Measurements from ENCODE around the gene B3GNT3.
"Not testable (repeated sequence)": the region's sequence is repeated elsewhere in the genome, so short reads cannot be mapped to it uniquely, and the experiment has no call there.

Gene B3GNT3

DNA sequence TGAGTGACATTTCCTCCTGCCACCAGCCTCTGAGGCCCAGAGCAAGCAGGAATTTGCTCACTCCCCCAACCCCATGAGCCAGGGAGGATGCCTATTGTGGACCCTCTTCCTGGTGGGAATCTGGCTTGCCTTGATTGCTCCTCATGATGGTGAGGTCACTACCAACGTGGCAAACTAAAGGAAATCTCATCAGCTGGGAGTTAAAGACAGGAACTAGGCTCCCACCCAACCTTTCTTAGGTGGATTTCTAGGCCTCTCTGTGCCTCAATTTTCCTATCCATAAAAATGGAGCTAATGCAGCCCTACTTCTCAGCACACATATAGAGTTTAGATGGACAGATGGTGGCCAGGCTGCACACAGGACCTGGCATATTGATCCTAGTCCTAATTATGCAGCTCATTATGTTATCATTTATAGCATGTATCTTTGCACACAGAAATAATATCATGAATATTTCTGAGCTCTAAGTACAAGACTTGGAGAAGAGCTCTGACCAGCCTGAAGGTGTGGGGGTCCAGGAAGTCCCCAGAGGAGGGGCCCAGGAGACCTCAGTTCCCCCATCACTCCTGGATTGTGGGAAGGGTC lies 2.0 kb downstream of the B3GNT3 start:
- DNase-seq (ENCODE audit: low read depth): no peak

- DNase-seq (ENCODE audit: low read depth): no peak
Observed at GRCh38 chr19:17797424-17798201, 2.7 kb downstream of the B3GNT3 start.

DNA sequence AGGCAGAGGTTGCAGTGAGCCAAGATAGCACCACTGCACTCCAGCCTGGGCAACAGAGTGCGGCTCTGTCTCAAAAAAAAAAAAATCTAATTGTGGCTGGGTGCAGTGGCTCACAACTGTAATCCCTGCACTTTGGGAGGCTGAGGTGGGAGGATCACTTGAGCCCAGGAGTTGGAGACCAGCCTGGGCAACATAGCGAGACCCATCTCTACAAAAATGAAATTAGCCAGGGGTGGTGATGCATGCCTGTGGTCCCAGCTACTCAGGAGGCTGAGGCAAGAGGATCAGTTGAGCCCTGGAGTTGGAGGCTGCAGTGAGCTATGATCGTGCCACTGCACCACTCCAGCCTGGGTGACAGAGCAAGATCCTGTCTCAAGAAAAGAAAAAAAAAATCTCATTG lies 3.7 kb downstream of the B3GNT3 start:
- not testable (repeated sequence) for DNase-seq (ENCODE audit: low read depth)

DNA sequence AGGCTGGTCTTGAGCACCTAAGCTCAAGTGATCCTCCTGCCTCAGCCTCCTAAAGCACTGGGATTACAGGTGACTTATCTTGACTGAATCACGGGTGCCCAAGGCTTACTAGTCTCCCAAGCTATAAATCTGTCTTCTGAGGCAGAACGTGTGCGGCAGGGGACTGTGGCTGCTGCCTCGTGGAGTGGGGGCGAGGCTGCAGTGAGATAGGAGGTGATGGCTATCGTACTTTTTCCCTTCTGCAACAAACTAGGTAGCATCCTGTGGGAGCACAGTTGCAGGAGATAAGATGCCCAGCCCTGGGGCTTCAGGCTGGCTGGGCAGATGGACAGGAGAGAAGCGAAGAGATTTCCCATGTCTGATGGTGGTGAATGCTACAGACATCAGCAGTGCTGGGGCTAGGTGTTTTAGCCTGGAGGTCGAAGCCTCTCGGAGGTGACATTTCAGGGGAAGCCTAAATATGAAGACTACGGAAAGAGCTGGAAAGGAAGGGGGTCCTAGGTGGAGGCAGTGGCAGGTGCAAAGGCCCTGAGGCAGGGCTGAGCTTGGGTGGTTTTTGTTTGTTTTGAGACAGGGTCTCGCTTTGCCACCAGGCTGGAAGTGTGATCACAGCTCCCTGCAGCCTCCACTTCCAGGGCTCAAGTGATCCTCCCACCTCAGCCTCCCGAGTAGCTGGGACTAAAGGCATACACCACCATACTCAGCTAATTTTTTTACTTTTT lies 7.4 kb downstream of the B3GNT3 start:
- DNase-seq (ENCODE audit: low read depth): no peak

GRCh38 chr19:17803264-17803896 lies 8.4 kb downstream of the B3GNT3 start:
- no peak for DNase-seq (ENCODE audit: low read depth)

DNA sequence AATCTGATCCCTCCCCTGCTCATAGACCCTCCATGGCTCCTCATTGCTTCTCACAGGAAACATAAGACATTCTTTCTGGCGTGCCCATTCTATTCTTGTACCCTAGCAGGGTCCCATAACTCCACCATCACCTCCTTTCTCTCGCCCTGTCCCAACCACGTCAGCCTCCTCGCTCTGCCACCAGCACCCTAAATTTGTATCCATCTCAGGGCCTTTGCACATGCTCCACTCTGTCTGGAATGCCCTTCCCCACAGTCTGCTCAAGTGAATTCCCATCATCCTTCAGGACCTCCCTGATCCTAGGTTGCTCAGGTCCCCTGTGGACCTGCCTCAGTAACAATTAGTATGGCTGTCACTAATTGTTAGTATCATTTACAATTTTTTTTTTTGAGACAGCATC lies 10.5 kb downstream of the B3GNT3 start:
- no peak for DNase-seq (ENCODE audit: low read depth)

- DNase-seq (ENCODE audit: low read depth): no peak
Observed at GRCh38 chr19:17806945-17807344, 12.0 kb downstream of the B3GNT3 start.

GRCh38 chr19:17807731-17808316 lies 12.9 kb downstream of the B3GNT3 start:
- no peak for DNase-seq (ENCODE audit: low read depth)

DNA sequence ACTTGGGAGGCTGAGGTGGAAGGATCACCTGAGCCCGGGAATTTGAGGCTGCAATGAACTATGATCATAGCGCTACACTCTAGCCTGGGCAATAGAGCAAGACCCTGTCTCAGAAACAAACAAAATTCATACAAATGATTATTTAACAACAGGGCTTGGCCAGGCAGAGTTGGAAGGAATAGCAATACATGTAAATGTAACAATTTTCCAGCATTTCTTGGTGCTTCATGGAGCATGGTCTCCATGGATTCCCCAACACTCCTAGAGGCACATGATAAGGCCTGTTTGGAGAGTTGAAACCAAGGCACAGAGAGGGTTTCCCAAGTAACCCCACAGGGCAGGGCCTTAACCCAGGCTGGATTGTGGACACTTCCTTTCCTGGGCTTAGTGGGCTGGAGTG lies 16.2 kb downstream of the B3GNT3 start:
- no peak for DNase-seq (ENCODE audit: low read depth)

- no peak for DNase-seq (ENCODE audit: low read depth)
Observed at GRCh38 chr19:17811681-17812080, 16.7 kb downstream of the B3GNT3 start.

- DNase-seq (ENCODE audit: low read depth): no peak
Observed at GRCh38 chr19:17812099-17812498, 17.2 kb downstream of the B3GNT3 start.

DNA sequence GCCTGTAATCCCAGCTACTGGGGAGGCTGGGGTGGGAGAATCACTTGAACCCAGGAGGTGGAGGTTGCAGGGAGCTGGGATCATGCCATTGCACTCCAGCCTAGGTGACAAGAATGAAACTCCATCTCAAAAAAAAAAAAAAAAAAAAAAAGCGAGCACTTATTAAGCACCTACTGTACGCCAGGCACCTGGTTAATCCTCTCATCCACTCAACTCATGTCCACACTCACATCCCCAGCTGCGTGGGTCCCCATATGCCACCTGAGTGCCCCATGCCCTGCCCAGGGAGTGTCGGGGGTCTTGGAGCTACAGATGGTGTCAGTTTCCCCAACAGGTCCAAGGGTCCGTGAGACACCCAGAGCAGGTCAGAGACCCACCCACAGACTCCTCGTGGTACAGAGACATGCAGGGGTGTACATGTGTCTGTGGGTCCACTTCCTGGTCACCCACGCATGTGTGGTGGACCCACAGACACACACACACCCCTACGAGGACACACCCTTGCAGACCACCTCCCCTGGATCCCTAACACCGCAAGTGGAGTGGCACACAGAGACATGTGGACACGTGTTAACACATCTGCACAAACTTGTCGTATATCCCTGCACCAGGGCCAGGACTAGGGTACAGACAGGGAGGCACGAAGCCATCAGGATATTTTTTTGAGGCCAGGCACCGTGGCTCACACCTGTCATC lies 22.9 kb downstream of the B3GNT3 start:
- DNase-seq (ENCODE audit: low read depth): no peak

GRCh38 chr19:17821190-17821589 lies 26.3 kb downstream of the B3GNT3 start, which contains the start of gene INSL3:
TSS of gene INSL3 (minus strand) at chr19:17821519. CDS start at chr19:17821506, 13 bp downstream.
- DNase-seq (ENCODE audit: low read depth): no peak

DNA sequence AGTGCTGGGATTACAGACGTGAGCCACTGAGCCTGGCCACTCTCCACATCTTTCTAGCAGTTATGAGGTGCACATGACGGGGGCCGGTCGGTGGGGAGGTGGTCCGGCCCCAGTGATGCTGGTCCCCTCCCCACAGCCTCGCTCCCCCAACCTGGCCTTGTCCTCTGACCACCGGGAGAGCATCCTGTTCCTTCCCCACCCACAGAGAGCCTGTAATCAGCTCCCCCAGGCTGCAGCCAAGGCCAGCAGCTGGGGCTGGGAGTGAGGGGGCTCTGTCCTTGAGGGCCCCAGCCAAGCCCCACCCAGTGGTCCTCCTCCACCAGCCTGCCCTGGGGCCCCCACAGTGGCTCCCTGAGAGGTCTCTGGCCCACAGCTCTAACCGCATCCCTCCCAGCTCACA lies 29.4 kb downstream of the B3GNT3 start:
- DNase-seq (ENCODE audit: low read depth): no peak

DNA sequence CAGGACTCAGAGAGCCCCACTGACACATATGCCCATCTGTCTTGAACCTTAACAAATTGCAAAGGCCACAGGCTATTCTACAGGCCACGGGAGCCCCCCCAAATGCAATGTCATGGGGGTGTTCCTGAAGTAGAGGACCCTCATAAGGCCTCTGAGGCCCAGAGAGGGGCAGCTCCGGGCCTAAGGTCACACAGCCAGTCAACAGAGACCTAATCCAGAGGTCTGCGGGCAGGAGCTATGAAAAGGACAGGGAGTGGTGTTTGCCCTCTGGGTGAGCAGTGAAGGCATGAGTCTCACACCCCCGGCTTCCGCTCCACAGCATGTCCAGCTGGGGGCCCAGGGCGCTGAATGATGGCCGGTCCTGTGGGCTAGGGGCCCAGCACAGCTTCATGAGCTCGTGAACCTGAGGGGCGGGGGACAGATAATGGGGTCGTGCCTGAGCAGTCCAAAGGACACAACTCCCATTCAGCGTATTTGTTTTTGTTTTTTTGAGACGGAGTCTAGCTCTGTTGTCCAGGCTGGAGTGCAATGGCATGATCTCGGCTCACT lies 31.6 kb downstream of the B3GNT3 start:
- DNase-seq (ENCODE audit: low read depth): no peak

DNA sequence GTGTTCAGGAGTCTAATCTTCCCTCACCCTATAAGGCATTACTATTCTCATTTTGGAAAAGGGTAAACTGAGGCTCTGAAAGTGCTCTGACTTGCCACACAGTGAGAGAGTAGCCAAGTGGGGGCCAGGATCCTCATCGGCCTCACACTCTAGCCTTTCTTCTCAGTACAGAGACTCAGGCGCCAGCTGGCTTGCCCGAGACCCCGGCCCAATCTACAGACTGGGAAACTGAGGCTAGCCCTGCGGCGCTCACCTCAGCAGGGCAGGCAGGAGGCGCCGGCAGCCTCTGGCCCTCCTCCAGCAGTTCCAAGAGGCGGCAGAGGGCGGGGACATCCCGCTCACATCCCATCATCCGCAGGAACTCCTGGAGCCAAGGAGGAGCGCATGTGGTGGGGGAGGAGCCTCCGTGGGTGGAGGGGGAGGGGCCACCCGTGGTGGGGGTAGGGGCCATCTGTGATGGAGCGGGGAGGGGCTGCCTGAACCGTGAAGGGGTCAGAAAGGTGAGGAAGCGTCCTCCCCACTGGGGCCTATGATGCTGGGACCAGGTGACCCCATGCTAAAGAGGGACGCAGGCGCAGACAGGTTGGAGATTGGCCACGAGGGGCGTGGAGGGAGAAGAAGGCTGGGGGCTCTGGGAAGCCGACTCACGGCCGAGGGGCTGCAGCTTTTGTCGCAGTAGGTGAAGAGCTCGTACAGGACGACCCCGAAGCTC lies 35.1 kb downstream of the B3GNT3 start:
- no peak for DNase-seq (ENCODE audit: low read depth)

GRCh38 chr19:17830567-17831418 lies 35.9 kb downstream of the B3GNT3 start:
- peak; percentile 42 for DNase-seq (ENCODE audit: low read depth)

GRCh38 chr19:17831419-17831888 lies 36.5 kb downstream of the B3GNT3 start:
- no peak for DNase-seq (ENCODE audit: low read depth)

DNA sequence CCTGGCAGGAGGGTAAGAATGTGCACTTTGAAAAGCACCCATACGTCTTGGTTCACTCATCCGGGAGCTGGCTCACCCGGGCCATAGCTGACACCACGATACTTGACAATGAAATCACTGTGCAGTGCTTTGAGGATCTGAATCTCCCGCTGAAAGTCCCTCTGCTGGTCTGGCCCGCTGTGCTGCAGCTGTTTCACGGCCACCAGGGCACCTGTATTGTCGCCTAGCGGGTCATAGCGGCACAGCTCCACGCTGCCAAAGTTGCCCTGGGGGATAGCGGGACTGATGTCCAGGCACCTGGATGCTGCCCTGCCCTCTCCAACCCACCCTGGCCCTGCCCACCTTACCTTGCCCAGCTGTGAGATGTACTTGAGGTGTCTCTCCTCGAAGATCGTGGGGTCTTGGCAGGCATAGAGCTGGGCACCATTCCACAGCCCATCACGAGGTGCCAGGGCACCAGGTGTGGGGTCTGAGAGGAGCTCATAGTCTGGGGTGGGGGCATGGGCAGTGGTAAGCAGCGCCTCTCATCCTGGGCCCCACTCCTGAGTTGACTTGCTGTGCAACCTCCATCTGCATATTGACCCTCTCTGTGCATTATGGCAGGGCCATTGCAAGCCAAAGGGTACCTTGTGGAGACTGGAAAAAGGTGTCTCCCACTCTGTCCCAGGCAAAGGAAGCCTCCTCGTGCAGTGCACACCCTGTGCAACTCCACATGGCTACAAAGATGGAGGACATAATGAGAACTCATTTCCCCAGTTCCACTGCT lies 37.7 kb downstream of the B3GNT3 start:
- DNase-seq (ENCODE audit: low read depth): no peak
